IPS-20b (cell line): ENCODE data around the gene CHPF.

Experiments used
- H3K27ac ChIP-seq: one replicate; pipeline ENCODE4 v1.5.1; 2013; ENCODE audit warnings: low read length
- H3K27me3 ChIP-seq: 2 replicates; pipeline ENCODE4 v1.6.1; 2013; ENCODE audit warnings: mild to moderate bottlenecking, low read length, inconsistent platforms; ENCODE audit not compliant: insufficient read depth
- H3K36me3 ChIP-seq: 2 replicates; pipeline ENCODE4 v1.6.1; 2013; ENCODE audit warnings: low read depth, mild to moderate bottlenecking, inconsistent platforms, low read length, moderate library complexity; ENCODE audit not compliant: insufficient read depth
- H3K4me1 ChIP-seq: 2 replicates; pipeline ENCODE4 v1.6.1; 2013; ENCODE audit warnings: mild to moderate bottlenecking, control low read depth, inconsistent platforms, low read length, moderate library complexity; ENCODE audit not compliant: insufficient read depth
- H3K4me3 ChIP-seq: 2 replicates; pipeline ENCODE4 v1.5.1; 2013; ENCODE audit warnings: mild to moderate bottlenecking, low read length, inconsistent platforms
- H3K9ac ChIP-seq: 2 replicates; pipeline ENCODE4 v1.6.1; 2013; ENCODE audit warnings: low read depth, mild to moderate bottlenecking, inconsistent platforms, low read length, moderate library complexity
- H3K9me3 ChIP-seq: 2 replicates; pipeline ENCODE4 v1.6.1; 2013; ENCODE audit warnings: mild to moderate bottlenecking, low read depth, low read length, inconsistent platforms; ENCODE audit not compliant: insufficient read depth

CHPF gene

DNA sequence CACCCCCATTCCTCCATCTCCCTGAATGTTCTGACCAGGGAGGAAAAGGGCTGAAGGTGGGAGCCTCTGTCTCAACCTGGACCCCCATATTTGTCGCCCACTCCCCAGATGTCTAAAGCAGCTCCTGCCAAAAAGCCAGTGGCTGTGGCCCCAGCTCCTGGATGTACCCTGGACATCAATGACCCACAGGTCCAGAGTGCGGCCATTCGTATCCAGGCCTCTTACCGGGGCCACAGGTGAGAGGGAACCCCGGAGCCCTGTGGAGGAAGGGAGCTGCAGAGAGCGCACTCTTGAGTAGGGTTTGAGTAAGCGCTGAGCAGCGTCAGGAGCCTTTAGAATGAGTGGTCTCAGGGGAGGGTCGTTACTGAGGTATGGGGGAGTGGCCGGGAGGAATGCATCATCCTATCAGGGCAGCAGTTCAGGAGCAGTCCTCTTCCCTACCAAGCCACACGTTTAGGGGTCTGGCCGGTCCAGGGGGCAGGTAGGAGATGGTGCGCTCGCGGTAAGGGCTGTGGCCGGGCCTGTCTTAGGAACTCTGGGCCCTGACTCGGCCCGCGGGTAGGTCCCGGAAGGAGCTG lies 47.3 kb downstream of the CHPF start:
- Histone ChIP-seq H3K4me3 (no peak overlapping the region), H3K4me1 (peaks cover 20% of the 10 kb centered on the region; the same call in 1 of the 2 replicates), H3K27ac (no peak overlapping the region)

DNA sequence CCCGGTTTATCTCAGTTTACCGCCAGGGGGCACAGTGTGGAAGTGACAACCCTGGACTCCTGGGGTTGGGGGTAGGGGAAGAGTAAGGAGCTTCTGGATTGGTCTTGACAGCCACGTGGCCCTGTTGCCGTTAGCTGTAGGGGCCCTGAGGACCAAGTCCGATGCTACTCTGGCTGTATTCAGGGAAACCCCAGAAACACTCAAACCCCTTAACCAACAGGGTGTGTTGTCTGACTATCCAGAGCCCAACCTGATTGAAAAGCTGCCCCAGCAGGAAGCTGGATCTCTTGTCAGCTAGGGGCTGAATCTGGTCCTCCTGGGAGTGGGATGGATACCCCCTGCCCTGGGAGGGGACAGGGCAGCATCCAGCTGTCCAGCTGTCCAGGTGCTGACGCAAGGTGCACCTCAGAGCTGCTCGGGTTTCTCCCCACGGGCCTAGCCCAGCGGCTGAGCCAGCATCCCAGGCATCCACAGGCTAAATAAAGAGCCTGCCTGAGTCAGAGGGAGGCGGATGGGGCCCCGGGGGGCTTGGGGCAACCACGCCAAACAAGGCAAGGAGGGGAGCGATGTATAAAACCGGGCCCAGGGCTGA lies 48.0 kb downstream of the CHPF start:
- Histone ChIP-seq H3K27me3 (peaks cover 59% of the 10 kb centered on the region), H3K27ac (no peak overlapping the region), H3K36me3 (no peaks in the 10 kb centered on the region), H3K9me3 (no peaks in the 10 kb centered on the region), H3K4me3 (no peak overlapping the region), H3K9ac (no peak overlapping the region), H3K4me1 (peaks cover 20% of the 10 kb centered on the region; the same call in 1 of the 2 replicates)

More for the DNA sequence above, 47.3 kb downstream of the CHPF start:
- no peak overlapping the region for H3K9ac ChIP-seq
- H3K36me3 ChIP-seq, result no peaks in the 10 kb centered on the region
- no peaks in the 10 kb centered on the region for H3K9me3 ChIP-seq
- peaks cover 57% of the 10 kb centered on the region for H3K27me3 ChIP-seq

DNA sequence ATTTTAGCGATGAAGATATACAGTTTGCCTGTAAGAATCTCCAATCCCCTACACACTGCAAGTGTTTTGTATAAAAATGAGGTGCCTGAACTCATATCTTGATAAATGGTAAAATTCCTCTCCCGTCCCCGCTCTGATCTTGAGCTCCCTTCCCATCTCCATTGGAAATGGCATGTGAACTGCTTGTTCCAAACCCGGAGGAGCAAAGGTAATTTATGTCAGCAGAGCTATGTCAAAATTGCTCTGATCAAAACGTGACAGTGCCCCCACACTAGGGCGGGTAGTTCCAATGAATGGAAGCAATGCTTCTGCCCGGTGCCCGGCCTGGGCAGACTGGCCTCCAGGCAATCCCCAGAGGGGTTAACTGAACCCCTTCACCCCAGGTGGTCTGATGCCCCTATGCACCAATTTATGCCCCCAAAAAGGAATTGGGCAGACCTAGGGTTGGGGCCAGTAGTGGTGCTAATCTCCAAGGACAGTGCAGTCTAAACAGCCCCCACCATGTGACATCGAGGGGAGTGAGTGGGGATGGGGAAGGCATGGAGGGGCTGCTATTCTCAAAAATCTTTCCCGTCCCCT lies 48.6 kb downstream of the CHPF start:
- Histone ChIP-seq H3K36me3 (no peaks in the 10 kb centered on the region), H3K27me3 (peaks cover 59% of the 10 kb centered on the region), H3K4me3 (no peak overlapping the region), H3K9ac (no peak overlapping the region), H3K9me3 (no peaks in the 10 kb centered on the region), H3K27ac (no peak overlapping the region), H3K4me1 (peaks cover 15% of the 10 kb centered on the region; the same call in 1 of the 2 replicates)

DNA sequence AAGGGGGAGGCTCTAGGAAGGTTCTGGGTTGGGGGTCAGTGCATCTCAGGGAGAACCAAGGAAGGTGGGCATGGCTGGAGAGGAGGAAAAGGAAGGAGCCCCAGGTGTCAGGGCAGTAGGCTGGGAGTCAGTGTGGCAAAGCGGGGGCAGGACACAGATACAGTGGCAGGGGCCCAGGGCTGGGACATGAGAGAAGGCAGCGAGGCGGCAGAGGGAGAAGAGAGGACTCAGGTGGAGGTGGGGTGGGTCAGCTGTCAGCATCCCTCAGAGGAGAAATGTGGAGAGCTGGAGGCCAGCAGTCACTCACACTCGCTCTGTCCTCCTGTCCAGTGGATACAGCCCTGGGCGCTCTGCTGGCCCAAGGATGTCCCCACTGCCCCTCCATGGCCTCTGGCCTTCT lies 50.5 kb downstream of the CHPF start:
- no peak overlapping the region for H3K27ac ChIP-seq
- H3K9me3 ChIP-seq, result no peaks in the 10 kb centered on the region
- peaks cover 6% of the 10 kb centered on the region; the same call in 1 of the 2 replicates for H3K4me1 ChIP-seq
- no peak overlapping the region for H3K9ac ChIP-seq
- H3K27me3 ChIP-seq, result peaks cover 62% of the 10 kb centered on the region
- no peaks in the 10 kb centered on the region for H3K36me3 ChIP-seq
- no peak overlapping the region for H3K4me3 ChIP-seq

GRCh38 chr2:219492575-219492974 lies 51.0 kb downstream of the CHPF start:
- Histone ChIP-seq H3K9ac (no peak overlapping the region), H3K4me3 (no peak overlapping the region), H3K4me1 (peaks cover 6% of the 10 kb centered on the region; the same call in 1 of the 2 replicates), H3K27me3 (peaks cover 62% of the 10 kb centered on the region), H3K36me3 (no peaks in the 10 kb centered on the region), H3K27ac (no peak overlapping the region), H3K9me3 (no peaks in the 10 kb centered on the region)

- no peak overlapping the region for H3K4me3 ChIP-seq
- no peak overlapping the region for H3K27ac ChIP-seq
- no peak overlapping the region for H3K9ac ChIP-seq
- peaks cover 62% of the 10 kb centered on the region for H3K27me3 ChIP-seq
- no peaks in the 10 kb centered on the region for H3K9me3 ChIP-seq
- peaks cover 13% of the 10 kb centered on the region; the same call in 1 of the 2 replicates for H3K4me1 ChIP-seq
- no peaks in the 10 kb centered on the region for H3K36me3 ChIP-seq
Observed at GRCh38 chr2:219491278-219491963, 52.2 kb downstream of the CHPF start.

DNA sequence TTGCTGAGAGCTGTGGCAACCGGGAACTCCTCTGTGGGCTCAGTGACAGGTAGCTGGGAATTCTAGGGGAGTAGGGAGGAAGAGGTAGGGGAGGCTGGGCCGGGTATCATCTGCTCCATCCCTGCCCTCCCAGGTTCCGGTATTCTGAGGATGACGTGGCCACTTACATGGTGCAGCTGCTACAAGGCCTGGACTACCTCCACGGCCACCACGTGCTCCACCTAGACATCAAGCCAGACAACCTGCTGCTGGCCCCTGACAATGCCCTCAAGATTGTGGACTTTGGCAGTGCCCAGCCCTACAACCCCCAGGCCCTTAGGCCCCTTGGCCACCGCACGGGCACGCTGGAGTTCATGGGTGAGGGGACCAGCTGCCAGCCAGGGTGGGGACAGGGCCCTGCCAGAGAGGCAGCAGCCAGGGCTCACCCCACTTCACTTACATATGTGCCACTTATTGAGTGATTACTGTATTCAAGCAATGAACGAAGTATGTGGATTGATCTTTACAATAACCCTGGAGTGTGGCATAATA lies 52.9 kb downstream of the CHPF start:
- no peaks in the 10 kb centered on the region for H3K9me3 ChIP-seq
- no peaks in the 10 kb centered on the region for H3K36me3 ChIP-seq
- no peak overlapping the region for H3K4me3 ChIP-seq
- H3K27ac ChIP-seq, result no peak overlapping the region
- H3K27me3 ChIP-seq, result peaks cover 62% of the 10 kb centered on the region
- H3K9ac ChIP-seq, result no peak overlapping the region
- peaks cover 18% of the 10 kb centered on the region for H3K4me1 ChIP-seq

DNA sequence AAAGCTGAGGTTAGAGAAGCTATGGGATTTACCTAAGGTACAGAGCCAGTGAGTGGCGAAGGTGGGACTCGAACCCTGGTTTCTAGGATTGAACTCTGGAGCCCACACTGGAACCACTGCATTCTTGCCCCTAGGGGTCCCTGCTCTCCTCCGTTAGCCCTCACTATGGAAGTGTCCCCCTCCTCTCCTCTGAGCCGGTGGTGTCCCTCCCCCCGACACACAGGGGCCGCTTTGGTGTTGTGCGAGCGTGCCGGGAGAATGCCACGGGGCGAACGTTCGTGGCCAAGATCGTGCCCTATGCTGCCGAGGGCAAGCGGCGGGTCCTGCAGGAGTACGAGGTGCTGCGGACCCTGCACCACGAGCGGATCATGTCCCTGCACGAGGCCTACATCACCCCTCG lies 53.4 kb downstream of the CHPF start:
- H3K27me3 ChIP-seq, result peaks cover 62% of the 10 kb centered on the region
- H3K36me3 ChIP-seq, result no peaks in the 10 kb centered on the region
- peaks cover 18% of the 10 kb centered on the region for H3K4me1 ChIP-seq
- no peak overlapping the region for H3K9ac ChIP-seq
- no peak overlapping the region for H3K27ac ChIP-seq
- H3K9me3 ChIP-seq, result no peaks in the 10 kb centered on the region
- no peak overlapping the region for H3K4me3 ChIP-seq

DNA sequence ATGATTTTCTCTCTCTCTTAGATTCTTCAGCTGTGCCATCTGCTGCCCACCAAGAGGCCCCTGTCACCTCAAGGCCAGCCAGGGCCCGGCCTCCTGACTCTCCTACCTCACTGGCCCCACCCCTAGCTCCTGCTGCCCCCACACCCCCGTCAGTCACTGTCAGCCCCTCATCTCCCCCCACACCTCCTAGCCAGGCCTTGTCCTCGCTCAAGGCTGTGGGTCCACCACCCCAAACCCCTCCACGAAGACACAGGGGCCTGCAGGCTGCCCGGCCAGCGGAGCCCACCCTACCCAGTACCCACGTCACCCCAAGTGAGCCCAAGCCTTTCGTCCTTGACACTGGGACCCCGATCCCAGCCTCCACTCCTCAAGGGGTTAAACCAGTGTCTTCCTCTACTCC lies 54.3 kb downstream of the CHPF start:
- Histone ChIP-seq H3K36me3 (no peaks in the 10 kb centered on the region), H3K9me3 (no peaks in the 10 kb centered on the region), H3K27ac (no peak overlapping the region), H3K4me3 (no peak overlapping the region), H3K9ac (no peak overlapping the region), H3K4me1 (peaks cover 18% of the 10 kb centered on the region), H3K27me3 (peaks cover 62% of the 10 kb centered on the region)
